T-helper 2 cell (primary cell): ENCODE data around the gene AFDN.
A peak's percentile ranks its signal among the peaks of the same experiment; 100 is the strongest.

Experiments used
- DNase-seq, 5 experiments: peaks; one replicate each; pipeline versions ENCODE4 v3.0.0 to v3.0.0-alpha.2; 2012 to 2022

Gene AFDN

GRCh38 chr6:167819576-167819975 is 7.1 kb upstream of the AFDN start:
- DNase-seq, result no peak

DNA sequence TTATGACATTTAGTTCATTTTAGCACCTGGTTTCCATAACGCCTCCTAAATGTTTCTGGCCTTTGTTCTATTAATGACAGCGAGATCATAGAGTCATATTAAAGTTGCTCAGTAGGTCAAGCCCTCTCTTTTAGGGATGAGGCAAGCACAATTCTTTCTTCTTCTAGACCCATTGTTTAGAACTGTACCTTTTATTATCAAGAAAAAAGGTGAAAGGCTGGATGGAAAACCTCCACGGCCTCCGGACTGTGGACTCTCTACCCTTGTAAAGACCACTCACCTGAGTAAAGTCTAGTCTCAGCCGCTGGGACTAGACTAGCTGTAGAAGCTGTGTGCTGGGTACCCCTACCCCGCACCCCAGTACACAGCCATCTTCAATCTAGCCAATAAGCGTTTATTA is 6.0 kb upstream of the AFDN start:
- no peak for DNase-seq

GRCh38 chr6:167824591-167825331 is 1.9 kb upstream of the AFDN start:
- DNase-seq, result no peak

- DNase-seq, result peak in 2 of 5 experiments; percentile 9 to 40
Measured at GRCh38 chr6:167825332-167826229, 1.1 kb upstream of the AFDN start.

DNA sequence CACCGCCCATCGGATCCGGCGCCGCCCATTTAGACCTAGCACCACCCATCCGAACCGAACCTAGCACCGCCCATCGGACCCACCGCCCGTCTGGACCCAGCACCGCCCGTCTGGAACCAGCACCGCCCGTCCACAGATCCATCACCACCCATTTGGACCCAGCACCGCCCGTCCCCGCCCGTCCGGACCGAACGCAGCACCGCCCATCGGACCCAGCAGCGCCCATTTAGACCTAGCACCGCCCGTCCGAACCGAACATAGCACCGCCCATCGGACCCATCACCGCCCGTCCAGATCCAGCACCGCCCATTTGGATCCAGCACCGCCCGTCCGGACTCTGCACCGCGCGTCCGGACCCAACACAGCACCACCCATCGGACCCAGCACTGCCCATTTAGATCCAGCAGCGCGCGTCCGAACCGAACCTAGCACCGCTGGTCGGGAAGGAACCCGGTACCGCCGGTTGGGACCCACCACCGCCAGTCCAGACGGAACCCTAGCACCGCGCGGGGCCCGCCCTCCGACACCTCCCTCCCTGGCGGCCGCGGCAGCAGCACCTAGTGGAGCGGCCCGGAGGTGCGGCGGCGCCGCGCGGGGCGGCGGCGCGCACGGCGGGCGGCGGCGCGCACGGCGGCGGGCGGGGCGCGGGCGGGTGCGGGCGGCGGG is 348 bp upstream of the AFDN start:
- peak in 4 of 5 experiments; percentile 37 to 77 (median 50) for DNase-seq

DNA sequence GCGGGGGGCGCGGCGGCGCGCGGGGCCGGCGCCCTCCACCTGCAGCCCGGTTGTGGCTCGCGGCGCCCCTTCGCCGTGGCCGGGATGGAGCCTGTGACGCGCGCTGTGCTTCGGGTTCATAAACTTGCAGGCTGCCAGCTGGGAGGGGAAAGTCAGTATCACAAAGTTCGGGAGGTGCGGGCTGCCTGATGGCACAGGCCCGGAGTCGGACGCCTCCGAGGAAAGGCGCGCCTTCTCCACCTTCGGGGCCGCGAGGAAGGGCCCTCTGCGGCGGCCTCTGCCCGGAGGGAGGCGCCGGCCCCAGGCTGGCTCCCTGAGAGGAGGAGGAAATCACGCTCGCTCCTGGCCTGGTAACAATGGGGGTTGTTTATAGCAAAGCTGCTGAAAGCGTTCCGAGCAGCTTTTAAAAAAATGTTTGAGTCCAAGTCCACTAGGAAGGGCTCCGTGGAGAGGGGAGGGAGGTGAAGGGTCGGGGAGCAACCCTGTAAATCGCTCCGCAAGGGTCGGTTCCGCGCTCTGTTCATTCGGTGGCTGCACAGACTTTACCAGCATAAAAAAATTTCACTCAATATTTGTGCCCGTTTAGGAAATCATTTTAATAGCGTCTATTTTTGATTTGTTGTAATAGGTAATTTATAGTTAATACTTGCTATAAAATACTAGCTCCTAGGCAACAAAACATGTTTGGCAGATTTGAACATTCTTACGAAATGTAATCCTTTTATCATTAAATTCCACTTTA is 1.0 kb downstream of the AFDN start:
- peak in 2 of 5 experiments; percentile 6 to 34 for DNase-seq

GRCh38 chr6:167828325-167828956 is 1.7 kb downstream of the AFDN start:
- DNase-seq, result no peak

- DNase-seq, result no peak
Measured at GRCh38 chr6:167829513-167829912, 2.8 kb downstream of the AFDN start.

DNA sequence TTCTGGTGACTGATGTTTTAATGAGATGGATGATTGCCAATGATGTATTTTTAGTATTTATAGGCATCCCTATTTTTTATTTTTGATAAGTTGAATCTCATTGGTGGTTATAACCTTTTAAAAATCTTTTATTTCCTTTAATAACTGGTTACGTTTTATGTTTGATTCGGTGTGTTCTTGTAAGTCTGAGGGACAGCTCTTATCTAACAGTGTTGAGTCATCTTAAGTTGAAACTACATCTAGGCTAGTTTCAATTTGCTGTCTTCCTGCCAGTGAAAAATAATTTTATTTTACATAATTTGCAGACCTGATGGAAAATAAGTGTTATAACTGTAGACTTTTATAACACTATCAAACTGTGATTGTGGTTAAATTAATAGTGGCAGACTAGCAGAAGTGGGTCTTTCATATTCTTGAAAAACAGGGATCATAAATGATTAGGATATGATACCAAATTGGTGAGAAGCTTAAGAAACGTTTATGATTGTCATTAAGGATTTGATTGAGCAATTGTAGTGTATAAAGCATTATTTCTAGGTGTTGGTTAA is 4.6 kb downstream of the AFDN start:
- DNase-seq, result no peak

GRCh38 chr6:167832497-167833395 is 6.0 kb downstream of the AFDN start:
- DNase-seq, result no peak

DNA sequence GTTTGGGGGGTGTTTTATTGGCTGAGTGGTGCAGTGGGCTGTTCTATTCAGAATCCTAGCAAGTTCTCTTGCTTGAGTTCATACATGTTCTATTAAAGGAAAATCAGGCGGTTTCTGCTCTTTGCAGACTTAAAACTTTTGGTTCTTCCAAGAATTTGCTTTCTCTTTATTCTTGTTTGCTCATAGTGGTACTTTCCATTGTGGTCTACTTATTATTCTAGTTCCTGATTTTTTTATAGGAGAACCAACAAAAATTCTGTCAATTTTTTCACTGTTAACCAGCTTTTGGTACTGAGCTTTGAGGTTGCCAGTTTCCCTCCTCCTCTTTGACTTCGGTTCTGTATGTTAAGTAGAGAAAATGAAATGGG is 6.7 kb downstream of the AFDN start:
- DNase-seq, result no peak

DNA sequence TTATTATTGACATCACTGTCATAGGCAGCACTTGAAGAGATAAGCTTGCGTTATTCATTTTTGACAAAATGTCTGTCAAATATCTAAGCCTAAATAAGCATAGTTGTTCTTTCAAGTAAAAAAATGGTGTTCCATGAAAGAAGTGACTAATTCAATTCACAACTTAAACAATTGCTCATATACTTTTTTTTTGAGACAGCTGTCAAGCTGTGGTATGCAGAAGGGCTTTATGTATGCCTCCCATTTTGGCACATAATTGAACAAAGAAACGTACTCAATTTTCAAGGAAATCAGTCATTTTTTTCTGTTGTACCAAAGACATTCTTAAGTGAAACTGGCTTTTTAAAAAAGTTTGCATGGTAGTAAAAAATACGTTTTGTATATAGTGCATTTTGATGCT is 8.5 kb downstream of the AFDN start:
- no peak for DNase-seq

DNA sequence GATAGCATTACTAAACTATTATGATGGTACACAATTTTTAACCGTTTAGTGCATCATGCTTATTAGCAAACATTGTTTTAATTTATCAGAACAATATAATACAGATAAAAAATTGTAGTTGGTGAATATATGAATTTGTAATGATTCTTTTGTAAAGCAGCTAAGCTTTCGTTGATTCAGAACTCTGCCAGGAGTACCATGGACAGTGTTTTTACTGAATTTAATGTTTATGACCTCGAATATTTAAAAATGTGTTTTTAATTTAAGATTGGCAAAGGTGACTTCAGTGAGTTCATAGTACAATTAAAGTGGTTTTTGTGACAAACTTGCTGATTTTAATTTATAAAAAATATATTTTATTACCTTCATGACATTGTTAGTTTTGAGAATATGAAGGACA is 10.0 kb downstream of the AFDN start:
- no peak for DNase-seq

- no peak for DNase-seq
Measured at GRCh38 chr6:167838207-167838748, 11.6 kb downstream of the AFDN start.

DNA sequence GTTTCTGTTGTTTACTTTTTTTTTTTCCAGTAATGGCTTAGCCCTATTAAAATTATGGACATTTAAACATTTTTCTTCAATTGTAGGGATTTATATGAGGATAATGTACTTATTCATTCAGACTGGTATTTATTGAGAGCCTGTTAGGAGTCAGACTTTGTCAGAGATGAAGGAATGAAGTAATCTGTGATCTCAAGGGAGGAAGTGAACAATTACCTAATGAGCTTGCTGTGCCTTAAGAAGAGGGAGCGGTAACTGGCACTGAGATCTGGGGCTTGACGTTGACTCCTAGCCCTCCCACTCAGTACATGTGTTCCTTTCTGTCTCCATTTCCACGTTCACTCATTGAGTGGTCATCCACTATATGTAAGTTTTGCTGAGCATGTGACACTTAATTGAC is 12.6 kb downstream of the AFDN start:
- no peak for DNase-seq

GRCh38 chr6:167839755-167840154 is 13.0 kb downstream of the AFDN start:
- DNase-seq, result no peak

- DNase-seq, result no peak
Measured at GRCh38 chr6:167840160-167840525, 13.4 kb downstream of the AFDN start.

GRCh38 chr6:167840526-167841179 is 13.9 kb downstream of the AFDN start:
- DNase-seq, result no peak

- DNase-seq, result no peak
Measured at GRCh38 chr6:167841981-167842380, 15.3 kb downstream of the AFDN start.

DNA sequence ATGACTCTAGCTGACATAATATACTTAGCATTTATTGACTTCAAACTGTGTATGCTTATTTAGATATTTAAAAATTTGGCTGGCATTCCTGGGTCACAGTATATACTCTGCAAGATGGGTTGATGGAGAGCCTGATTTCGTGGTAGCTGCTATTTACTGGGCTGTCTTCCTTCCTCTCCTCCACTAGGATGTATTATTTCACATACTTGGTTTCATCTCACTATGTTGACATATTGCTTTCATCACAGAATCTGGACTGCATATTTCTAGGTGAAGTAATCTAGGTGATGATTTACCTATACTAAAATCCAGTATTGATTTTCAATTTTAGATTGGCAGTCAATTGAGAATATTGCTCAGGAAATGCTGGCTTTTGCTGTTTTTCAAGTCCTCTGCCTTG is 15.7 kb downstream of the AFDN start:
- DNase-seq, result no peak
